Measurements from ENCODE around the gene TUBA1B. TPM values are rescaled to one million over a fixed set of nuclear protein-coding genes. Genes with fewer than 3 reads are reported as not detected.
A peak's percentile ranks its signal among the peaks of the same experiment; 100 is the strongest.

The TUBA1B gene
- total and polyA plus RNA-seq, 2 of the 13 experiments (the other 11 are each of a cell fraction or from before 2014, with no cell fraction given): 1,275 to 1,353 TPM

DNA sequence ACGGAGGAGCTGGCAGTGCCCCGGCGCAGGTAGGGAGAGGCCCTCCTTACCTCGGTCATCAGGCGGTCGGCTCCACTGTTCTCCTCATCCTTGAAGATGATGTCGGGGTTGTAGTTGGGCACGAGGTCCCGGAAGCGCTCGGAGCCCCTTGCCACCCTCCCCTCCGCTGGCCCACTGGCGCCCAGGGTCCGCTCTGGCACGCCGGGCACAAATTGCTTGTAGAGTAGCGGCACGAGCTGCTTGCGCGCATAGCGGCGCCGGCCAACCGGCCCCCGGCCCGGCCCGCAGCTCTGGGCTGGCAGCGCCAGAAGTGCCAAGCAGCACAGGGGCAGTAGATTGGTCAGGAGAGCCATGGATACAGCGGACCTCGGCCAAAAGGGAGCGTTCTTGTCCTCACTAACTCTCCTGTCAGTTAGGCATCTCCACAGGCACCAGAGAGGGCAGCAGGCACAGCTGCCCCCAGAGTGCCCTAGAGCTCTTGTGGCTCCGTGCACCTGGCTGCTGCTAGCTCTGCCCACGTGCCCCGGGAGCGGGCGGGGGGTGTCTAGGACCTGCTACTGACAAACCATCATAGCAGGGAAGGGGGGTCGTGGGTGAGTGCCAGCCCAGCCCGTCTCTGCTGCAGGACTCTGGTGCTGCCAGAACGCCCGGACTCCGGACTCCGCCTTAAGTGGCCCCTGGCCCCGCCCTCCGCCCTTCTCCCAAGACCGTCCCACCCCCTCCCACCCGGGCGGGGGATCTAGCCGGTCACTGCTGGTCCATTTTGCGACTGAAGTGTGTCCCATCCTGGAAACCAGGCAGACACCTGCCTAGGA, 36.8 kb downstream of the TUBA1B start, which contains the start of gene DHH (continued):
- TF ChIP-seq, protein P1, sequence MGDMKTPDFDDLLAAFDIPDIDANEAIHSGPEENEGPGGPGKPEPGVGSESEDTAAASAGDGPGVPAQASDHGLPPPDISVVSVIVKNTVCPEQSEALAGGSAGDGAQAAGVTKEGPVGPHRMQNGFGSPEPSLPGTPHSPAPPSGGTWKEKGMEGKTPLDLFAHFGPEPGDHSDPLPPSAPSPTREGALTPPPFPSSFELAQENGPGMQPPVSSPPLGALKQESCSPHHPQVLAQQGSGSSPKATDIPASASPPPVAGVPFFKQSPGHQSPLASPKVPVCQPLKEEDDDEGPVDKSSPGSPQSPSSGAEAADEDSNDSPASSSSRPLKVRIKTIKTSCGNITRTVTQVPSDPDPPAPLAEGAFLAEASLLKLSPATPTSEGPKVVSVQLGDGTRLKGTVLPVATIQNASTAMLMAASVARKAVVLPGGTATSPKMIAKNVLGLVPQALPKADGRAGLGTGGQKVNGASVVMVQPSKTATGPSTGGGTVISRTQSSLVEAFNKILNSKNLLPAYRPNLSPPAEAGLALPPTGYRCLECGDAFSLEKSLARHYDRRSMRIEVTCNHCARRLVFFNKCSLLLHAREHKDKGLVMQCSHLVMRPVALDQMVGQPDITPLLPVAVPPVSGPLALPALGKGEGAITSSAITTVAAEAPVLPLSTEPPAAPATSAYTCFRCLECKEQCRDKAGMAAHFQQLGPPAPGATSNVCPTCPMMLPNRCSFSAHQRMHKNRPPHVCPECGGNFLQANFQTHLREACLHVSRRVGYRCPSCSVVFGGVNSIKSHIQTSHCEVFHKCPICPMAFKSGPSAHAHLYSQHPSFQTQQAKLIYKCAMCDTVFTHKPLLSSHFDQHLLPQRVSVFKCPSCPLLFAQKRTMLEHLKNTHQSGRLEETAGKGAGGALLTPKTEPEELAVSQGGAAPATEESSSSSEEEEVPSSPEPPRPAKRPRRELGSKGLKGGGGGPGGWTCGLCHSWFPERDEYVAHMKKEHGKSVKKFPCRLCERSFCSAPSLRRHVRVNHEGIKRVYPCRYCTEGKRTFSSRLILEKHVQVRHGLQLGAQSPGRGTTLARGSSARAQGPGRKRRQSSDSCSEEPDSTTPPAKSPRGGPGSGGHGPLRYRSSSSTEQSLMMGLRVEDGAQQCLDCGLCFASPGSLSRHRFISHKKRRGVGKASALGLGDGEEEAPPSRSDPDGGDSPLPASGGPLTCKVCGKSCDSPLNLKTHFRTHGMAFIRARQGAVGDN (CRISPR knock-in tag; IDR thresholded peaks at IDR 0.05): peak; percentile 26; the same call in 1 of the 2 replicates
- peak; percentile 14 for TF ChIP-seq AGO2 (optimal IDR thresholded peaks at IDR 0.05; ENCODE audit: low read depth, low read length)
- no peak for TF ChIP-seq MYNN (CRISPR knock-in tag; IDR thresholded peaks at IDR 0.05; ENCODE audit: low read depth)
- peak; percentile 66; the same call in 1 of the 2 replicates for TF ChIP-seq HNRNPL (IDR thresholded peaks at IDR 0.05; ENCODE audit: low read depth, low read length)
- TF ChIP-seq ZNF75D (CRISPR knock-in tag; IDR thresholded peaks at IDR 0.05; ENCODE audit: borderline replicate concordance): no peak

DNA sequence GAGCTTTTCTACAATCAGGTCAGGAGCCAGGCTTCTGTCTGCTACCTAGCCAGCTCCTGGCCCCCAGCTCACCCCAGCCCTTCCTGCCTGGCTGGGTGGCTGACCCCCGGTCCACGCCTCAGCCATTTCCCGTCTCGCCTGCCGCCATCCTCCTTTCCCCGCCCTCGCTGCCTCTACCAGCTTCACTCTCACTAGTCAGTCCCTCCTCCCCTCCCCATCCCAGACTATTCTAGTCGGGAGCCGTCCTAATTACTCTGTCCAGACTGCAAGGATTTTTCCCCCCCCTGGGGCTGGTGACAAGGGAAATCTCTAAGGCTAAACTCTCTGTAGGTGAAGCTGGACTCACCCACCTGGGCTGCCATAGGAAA, 37.4 kb downstream of the TUBA1B start:
- ChIA-PET POLR2A (interaction anchor here (1.4 kb wide), 1 partner anchor 18 kb away, joined by 4 read pairs; no protein-coding TSS in a partner anchor), CTCF (ENCODE audit: low intra/inter-chr PET ratio, low total read pairs) (no interaction called here)
- in situ Hi-C loops (cut with HindIII; ENCODE audit: extremely low pct_ligation_motif_present, low pct_unique_long_range_greater_than_20kb): no loop called here
- no TSS peak for BruUV-seq (replicated peaks)
- H4K20me1 ChIP-seq (ENCODE audit: insufficient read depth, low read length): peaks cover 5% of the 10 kb centered on the region; the same call in 1 of the 2 replicates
- FAIRE-seq (no peak), DNase-seq (ENCODE audit: low spot score) (no peak), ATAC-seq (no peak)
- H3K4me2 ChIP-seq (ENCODE audit: low read depth, low read length): peak overlapping the region; percentile 46; the same call in 1 of the 2 replicates
- 21% methylated on average over 9 of the region's 9 CpGs for WGBS (ENCODE audit: low lambda C conversion rate)
- no peak overlapping the region; a peak in 1 of 6 replicates for H3K4me3 ChIP-seq (replicated peaks in 1 of 3; ENCODE audit: insufficient read depth in 1 of 3, low read depth in 2 of 3, low read length in 3 of 3)
- H3K4me1 ChIP-seq (ENCODE audit: insufficient read depth, low read length): peaks cover 41% of the 10 kb centered on the region
- intact Hi-C loops (cut with micrococcal nuclease; ENCODE audit: unreplicated experiment): no loop called here
- H3K9ac ChIP-seq (ENCODE audit: insufficient read depth, low read depth, low read length): no peak overlapping the region
- H2AFZ ChIP-seq (ENCODE audit: low read length): no peak overlapping the region
- peaks cover 0 to 6% of the 10 kb centered on the region in 2 experiments; a peak in 1 of 5 replicates for H3K36me3 ChIP-seq (replicated peaks in 1 of 2; ENCODE audit: control insufficient read depth in 1 of 2, insufficient read depth in 2 of 2, low read length in 2 of 2)
- no peaks in the 10 kb centered on the region for H3K79me2 ChIP-seq (ENCODE audit: insufficient read depth, low read length)
- H3K27ac ChIP-seq (ENCODE audit: extremely low read length, insufficient read depth, low read length): no peak overlapping the region
- no peaks in the 10 kb centered on the region for H3K9me3 ChIP-seq (ENCODE audit: low read length)
- H3K27me3 ChIP-seq (ENCODE audit: control insufficient read depth in 1 of 2, insufficient read depth in 2 of 2, low read length in 2 of 2): peaks cover 11 to 62% of the 10 kb centered on the region in 2 experiments; a peak in 4 of 5 replicates
- TF ChIP-seq MED13 (CRISPR knock-in tag; IDR thresholded peaks at IDR 0.05): no peak
- no peak for TF ChIP-seq ZNF589 (CRISPR knock-in tag; conservative IDR thresholded peaks at IDR 0.05)
- no peak for TF ChIP-seq ZNF616 (CRISPR knock-in tag; IDR thresholded peaks at IDR 0.05; ENCODE audit: low read depth)
- TF ChIP-seq, protein P2, sequence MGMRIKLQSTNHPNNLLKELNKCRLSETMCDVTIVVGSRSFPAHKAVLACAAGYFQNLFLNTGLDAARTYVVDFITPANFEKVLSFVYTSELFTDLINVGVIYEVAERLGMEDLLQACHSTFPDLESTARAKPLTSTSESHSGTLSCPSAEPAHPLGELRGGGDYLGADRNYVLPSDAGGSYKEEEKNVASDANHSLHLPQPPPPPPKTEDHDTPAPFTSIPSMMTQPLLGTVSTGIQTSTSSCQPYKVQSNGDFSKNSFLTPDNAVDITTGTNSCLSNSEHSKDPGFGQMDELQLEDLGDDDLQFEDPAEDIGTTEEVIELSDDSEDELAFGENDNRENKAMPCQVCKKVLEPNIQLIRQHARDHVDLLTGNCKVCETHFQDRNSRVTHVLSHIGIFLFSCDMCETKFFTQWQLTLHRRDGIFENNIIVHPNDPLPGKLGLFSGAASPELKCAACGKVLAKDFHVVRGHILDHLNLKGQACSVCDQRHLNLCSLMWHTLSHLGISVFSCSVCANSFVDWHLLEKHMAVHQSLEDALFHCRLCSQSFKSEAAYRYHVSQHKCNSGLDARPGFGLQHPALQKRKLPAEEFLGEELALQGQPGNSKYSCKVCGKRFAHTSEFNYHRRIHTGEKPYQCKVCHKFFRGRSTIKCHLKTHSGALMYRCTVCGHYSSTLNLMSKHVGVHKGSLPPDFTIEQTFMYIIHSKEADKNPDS (CRISPR knock-in tag; IDR thresholded peaks at IDR 0.05): no peak
- TF ChIP-seq ZNF460 (CRISPR knock-in tag; IDR thresholded peaks at IDR 0.05; ENCODE audit: borderline replicate concordance): no peak
- TF ChIP-seq, protein P3, sequence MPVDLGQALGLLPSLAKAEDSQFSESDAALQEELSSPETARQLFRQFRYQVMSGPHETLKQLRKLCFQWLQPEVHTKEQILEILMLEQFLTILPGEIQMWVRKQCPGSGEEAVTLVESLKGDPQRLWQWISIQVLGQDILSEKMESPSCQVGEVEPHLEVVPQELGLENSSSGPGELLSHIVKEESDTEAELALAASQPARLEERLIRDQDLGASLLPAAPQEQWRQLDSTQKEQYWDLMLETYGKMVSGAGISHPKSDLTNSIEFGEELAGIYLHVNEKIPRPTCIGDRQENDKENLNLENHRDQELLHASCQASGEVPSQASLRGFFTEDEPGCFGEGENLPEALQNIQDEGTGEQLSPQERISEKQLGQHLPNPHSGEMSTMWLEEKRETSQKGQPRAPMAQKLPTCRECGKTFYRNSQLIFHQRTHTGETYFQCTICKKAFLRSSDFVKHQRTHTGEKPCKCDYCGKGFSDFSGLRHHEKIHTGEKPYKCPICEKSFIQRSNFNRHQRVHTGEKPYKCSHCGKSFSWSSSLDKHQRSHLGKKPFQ (CRISPR knock-in tag; IDR thresholded peaks at IDR 0.05; ENCODE audit: insufficient replicate concordance): no peak
- no peak for TF ChIP-seq ZNF17 (CRISPR knock-in tag; IDR thresholded peaks at IDR 0.05)
- TF ChIP-seq ZNF430 (CRISPR knock-in tag; IDR thresholded peaks at IDR 0.05): no peak
